Stimulated activated CD8-positive, alpha-beta memory T cell treated with anti-CD3 and anti-CD28 coated beads, Interleukin-12 subunit alpha, Interleukin-12 subunit beta, amount 100 ng/mL, for 1 hour (primary cell): ENCODE data around the gene B2M.
"Not testable (repeated sequence)": the region's sequence is repeated elsewhere in the genome, so short reads cannot be mapped to it uniquely, and the experiment has no call there.

Experiments
- DNase-seq: peaks from one replicate; pipeline ENCODE4 v3.0.0-alpha.2; 2020; ENCODE audit warnings: low read depth

Gene B2M

DNA sequence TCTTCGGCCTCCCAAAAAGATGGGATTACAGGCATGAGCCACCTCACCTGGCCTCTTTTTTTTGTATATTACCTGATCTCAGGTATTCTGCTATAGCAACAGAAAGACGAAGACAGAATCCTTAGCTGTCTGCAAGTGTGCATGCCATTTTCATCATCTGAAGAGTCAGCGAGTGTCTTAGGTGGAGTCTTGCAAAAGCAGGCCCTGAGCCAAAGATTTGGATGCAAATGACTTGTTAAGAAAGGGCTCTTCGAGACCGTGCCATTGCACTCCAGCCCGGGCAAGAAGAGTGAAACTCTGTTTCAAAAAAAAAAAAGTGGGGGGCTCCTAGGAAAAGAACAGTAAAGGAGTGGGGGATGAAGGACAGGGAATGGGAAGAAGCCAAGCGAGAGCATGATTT, 14.8 kb downstream of the B2M start:
- no peak for DNase-seq

DNA sequence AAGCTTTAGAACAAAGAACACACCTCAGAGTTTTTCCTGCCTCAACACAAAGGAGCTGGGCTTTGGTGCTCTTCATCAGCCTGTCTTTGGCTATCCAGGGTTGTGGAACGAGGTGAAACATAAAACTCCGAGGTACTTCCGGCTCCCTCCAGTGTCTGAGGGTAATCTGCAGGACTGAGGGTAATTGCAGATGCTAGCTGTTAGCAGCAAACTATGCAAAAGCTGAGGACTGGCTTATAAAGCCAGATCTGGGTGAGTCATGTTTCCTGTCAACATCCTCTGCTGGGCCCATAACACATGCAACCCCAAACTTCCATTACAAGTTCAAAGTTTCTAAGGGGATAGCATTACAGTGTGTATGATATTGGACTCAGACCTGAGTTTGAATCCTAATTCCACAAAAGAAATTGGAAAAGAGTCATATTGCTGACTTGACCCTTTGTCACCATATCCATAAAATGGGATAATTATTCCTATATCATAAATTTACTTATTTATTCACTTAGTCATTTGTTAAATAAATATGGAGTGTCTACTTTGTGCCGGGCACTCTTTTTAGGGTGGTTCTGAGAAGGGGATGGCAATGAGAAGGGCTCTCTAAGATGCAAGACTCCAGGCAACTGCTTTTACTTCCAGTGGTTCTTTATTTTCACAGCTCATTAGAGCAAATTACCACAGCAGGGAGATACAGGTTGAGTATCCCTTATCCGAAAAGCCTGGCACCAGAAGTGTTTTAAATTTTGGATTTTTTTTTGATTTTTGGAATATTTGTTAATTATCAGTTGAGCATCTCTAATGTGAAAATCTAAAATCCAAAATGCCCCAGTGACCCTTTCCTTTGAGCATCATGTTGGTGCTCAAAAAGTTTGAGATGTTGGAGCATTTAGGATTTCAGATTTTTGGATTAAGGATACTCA, 15.5 kb downstream of the B2M start:
- peak; percentile 63 for DNase-seq

DNA sequence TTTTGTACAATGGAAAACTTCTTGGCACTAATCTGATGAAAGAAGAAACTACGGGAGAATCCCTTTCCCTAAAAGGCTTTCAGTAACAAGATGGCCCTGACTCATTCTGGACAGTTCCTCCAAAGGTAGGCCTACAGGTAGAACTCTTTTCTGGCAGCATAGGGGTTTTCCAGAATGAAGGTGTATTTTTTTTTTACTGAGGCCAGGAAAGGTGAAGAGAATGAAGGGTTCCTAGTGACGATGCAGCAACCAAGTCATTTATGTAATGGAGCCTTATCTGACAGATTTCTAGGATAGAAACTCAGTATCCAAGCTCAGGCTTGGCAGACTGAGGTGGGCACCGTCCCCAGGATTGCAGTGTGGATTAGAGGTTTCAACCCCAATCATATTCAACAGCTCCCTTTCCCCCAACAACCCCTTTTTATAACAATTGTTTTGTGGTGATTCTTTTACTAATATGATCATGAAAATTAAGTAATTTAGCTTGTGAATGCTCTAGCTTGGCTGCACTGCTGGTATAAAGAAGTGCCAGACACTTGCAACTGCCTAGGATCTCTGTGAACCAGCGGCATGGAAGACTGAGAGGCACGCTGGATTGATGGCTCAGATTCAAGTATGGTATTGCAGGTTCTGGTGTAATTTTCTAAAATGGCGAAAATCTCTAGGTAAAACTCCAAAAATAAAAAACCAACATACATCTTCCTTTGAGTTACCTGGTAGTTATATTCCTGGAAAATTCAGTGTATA, 16.3 kb downstream of the B2M start:
- DNase-seq, result no peak

DNA sequence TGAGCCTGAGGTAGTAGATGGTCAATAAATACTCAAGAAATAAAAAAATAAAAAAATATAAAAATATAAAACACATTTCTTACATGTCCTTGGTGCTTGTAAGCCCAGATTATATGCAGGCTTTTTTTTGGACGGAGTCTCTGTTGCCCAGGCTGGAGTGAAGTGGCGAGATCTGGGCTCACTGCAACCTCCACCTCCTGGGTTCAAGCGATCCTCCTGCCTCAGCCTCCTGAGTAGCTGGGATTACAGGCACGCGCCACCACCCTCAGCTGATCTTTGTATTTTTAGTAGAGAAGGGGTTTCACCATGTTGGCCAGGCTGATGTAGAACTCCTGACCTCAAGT, 16.9 kb downstream of the B2M start:
- DNase-seq, result not testable (repeated sequence)

DNA sequence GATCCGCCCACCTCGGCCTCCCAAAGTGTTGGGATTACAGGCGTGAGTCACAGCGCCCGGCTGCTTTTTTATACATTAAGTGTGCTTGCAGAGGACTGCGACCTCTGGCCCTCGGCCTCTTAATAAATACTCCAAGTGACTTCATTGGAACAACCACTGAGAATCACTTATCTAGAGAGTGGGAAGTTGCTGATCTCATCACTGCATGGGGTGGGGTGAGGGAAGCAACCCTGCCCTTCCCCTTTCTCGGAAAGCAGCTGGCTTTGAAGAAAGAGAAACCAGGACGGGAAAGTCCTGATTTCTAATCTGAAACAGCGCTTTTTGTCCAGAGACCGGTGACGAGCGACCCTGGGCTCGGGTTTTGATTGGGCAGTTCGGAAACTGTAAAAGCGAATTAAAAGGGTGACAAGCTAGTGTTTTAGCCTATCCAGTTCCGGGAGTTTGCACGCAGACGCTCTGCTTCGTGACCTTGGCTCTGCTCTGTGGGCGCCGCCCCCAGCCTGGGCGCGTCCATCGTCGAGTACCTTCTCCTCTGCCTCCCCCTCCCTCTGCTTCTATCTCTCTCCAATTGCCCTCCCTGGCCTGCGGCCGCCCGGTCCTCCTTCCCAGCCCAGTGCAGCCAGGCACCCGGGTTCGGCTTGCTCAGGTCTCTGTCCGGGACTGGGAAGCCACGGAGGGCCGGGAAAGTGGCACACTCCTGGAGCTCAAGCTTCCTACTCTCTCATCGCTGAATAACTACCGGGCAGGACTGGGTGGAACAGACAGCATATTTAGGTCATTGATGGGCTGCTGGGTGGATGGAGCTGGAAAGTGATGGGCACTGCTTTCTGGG, 17.5 kb downstream of the B2M start:
- peak; percentile 91 for DNase-seq

DNA sequence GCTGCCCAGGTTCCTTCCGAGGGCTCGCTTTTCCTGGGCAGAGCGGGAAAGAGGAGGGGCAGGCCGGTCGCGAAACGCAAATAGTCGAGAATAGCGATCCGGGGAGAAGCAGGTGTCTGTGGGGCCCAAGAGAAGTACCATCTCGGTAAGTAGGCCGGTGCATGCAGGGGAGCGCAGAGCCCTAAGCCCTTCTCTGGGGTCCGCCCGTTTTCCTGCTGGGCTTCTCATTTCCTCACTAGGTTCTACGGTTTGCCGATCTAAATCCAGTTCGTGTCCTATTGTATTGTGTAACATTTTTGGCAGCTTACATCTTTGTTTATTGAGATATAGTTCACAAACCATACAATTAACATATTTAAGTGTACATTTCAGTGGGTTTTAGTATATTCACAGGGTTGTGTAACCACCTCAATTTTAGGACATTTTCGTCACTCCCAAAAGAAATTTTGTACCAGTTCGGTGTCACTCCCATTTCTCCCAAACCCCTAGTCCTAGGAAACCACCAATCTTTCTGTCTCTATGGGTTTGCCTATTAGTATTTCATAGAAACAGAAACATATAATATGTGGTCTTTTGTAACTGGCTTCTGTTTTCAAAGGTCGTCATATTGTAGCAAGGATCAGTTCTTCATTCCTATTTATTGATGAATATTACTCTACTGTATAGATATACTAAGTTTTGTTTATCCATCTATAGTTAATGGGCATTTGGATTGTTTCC, 18.3 kb downstream of the B2M start:
- DNase-seq, result no peak

DNA sequence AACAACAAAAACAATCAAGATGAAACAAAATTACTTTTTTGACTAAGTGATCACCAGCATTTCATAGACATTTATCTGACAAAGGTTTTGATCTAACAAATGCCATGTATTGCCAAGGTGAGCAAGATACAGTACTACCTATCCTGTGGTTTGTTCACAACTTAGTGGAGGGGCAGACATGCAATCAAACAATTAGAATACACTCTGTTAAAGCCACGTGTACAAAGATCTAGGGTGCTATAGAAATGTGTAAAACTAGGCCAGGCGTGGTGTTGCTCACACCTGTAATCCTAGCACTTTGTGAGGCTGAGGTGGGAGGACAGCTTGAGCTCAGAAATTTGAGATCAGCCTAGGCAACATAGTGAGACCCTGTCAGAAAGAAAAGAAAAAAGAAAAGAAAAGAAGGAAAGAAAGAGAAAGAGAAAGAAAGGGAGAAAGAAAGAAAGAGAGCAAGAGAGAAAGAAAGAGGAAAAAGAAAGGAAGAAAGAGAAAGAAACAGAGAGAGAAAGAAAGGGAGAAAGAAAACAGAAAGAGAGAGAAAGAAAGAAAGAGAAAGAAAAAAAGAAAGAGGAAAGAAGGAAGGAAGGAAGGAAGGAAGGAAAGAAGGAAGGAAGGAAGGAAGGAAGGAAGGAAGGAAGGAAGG, 23.6 kb downstream of the B2M start:
- DNase-seq, result no peak

DNA sequence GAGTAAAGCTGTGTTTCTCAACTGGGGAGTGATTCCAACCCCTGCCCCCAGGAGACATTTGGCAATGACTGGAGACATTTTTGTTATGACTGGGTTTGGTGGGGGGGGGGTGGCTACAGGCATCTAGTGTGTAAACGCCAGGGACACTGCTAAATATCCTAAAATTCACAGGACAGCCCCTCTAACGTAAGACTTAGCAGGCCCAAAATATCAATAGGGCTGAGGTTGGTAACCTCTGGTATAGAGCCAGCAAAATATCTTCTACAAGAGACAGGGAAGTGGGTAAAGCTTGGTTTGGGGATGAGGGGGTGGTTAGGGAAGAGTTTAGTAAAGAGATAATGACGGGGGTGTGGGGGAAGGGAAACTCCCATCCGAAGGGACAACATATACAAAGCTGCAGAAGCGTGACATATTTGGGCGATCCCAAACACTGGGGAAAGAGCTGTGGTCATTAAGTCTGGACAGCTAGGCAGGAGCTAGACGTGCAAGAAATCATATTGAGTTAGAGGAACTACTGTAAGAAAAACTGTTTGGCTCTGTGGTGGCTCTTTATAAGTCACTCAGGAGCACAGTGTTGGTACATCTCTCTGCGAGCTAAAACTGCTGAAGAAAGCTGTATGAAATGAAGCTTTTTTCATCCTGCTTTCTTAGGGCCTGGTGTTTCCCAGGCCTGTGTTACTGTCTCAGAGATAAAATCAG, 24.3 kb downstream of the B2M start:
- DNase-seq, result no peak

DNA sequence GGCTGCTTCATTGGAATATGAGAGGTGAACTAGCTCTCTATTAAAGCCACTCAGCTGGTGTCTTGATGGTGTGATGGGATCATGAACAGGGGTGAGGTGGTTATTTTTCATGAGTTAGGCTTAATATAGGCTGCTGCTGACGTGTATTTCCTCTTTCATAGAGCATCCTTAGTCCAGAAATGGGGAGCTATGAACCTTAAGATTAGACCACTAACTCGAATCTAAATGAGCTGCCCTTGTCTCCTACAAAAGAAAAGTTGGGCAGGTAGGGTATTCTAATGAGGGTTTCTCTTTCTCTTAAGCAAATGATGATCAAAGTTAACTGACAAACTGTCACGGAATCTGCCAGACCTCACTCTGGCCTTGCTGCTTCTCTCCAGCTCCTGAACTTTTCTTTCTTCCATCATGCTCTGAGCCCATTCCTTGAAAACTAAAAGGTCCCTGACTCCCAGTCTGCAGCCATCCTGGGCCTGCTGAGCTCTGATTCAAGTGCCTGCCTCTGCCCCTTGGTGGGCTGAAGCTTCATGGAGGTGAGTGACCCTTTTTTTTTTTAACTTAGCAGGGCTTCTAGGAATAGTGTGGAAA, 25.0 kb downstream of the B2M start, which contains the start of gene TRIM69:
TRIM69 (plus strand) TSS at position 348 of the 585 bp plus-strand sequence; CDS start at position 525, 177 bp downstream.
- no peak for DNase-seq

DNA sequence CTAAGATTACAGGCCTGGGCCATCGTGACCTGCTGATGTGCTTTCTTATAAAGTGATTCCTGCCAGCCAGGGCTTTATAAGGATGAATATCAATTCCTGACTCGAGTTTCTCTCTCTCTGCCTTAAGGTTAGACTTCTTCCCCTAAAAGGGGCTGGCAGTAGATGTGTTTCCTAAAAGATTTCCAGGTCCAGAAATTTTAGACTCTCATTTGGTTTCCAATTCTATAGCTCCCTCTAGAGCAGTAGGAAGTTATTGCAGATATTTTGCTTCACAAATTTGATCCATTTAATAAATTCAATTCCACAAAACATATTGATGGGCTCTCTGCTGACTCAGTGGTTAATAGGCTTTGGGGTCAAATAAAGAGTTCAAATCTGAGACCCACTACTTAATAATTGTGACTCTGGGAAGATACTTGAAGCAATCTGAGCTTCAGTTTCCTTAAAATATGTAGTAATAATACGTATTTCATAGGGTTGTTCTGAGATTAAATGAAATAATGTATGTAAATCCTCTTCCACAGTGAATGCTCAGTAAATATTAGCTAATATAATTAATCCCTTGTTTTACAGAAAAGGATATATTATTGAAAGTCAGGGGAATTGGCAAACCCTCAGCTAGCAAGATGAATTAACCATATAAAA, 27.1 kb downstream of the B2M start:
- no peak for DNase-seq

DNA sequence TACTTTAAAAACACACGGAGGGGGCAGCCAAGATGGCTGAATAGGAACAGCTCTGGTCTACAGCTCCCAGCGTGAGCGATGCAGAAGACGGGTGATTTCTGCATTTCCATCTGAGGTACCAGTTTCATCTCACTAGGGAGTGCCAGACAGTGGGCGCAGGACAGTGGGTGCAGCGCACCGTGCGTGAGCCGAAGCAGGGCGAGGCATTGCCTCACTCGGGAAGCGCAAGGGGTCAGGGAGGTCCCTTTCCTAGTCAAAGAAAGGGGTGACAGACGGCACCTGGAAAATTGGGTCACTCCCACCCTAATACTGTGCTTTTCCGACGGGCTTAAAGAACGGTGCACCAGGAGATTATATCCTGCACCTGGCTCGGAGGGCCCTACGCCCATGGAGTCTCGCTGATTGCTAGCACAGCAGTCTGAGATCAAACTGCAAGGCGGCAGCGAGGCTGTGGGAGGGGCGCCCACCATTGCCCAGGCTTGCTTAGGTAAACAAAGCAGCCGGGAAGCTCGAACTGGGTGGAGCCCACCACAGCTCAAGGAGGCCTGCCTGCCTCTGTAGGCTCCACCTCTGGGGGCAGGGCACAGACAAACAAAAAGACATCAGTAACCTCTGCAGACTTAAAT, 28.0 kb downstream of the B2M start:
- DNase-seq, result not testable (repeated sequence)

DNA sequence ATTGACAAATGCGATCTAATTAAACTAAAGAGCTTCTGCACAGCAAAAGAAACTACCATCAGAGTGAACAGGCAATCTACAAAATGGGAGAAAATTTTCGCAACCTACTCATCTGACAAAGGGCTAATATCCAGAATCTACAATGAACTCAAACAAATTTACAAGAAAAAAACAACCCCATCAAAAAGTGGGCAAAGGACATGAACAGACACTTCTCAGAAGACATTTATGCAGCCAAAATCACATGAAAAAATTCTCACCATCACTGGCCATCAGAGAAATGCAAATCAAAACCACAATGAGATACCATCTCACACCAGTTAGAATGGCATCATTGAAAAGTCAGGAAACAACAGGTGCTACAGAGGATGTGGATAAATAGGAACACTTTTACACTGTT, 32.1 kb downstream of the B2M start:
- not testable (repeated sequence) for DNase-seq

DNA sequence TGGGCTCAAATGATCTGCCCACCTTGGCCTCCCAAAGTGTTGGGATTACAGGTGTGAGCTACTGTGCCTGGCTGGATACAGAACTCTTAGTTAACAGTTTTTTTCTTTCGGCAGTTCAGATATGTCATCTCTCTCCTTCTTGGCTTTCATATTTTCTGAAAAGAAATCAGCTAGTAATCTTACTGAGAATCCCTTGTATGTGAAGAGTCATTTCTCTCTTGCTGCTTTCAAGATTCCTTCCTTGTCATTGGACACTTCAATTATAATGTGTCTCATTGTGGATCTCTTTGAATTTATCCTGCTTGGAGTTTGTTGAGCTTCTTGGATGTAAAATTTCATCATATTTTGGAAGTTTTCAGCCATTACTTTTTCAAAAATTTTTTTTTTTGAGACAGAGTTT, 42.0 kb downstream of the B2M start:
- DNase-seq, result no peak

DNA sequence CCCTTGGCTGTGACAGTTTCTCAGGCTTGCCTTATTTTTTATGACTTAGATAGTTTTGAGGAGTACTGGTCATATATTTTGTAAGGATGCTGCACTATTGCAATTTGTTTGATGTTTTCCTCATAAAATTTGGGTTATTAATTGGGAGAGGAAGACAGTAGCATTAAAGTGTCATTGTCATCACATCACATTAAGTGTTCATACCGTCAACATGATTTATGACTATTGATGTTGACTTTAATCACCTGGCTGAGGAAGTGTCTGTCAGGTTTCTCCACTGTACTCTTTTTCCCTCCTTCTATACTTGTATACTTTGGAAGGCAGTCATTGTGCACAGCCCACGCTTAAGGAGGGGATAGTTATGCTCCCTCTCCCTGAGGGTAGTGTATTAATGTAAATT, 51.9 kb downstream of the B2M start:
- no peak for DNase-seq

DNA sequence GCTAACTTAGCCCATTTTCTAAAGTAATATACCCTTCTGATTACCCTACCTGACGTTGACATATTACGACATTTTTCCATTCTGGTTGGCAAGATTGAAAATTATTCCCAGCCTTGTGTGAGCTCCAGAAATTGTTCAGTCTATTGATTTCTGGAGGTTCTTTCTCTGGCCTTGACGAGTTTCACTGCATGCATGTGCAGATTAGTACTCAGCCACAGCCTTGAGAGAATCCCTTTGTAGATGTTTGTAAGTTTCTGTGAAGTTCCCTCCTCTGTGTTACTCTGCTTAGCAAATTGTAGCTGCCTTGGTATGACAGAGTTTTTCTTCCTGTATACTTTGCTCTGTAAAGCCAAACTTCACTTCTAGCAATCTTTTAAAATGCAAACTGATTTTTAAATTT, 52.5 kb downstream of the B2M start:
- DNase-seq, result no peak

DNA sequence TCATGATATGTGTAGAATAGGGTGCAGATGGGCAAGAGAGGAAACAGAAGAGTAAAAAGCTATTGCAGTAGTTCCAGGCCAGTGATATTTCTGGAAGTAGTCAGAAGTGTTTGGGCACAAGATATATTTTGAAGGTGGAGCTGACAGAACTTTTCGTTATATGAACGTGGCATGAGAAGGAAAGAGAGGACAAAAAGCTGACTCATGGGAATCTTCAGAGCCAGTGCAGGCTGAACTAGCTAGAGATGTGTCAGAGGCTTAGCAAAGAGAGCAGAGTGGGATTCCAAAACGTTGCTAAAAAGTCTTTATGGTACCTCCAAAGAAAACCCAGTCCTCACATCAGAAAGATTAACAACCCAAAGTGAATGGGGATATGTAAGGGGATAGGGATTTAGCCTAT, 53.7 kb downstream of the B2M start:
- DNase-seq, result no peak
